KBM-7 (cell line): Measurements from ENCODE around the gene RALGAPA1.
"Not testable (repeated sequence)": the region's sequence is repeated elsewhere in the genome, so short reads cannot be mapped to it uniquely, and the experiment has no call there.

ENCODE experiments used
- DNase-seq: peaks from one replicate; pipeline ENCODE4 v3.0.0-alpha.2; 2015
- in situ Hi-C: fragments of 300-500 bp; cut with MboI; formaldehyde crosslinking; loops from 2 replicates; pipeline ENCODE4 v1.14.3; 2020; ENCODE audit warnings: low sequenced_read_pairs, low pct_unique_long_range_greater_than_20kb, mixed read lengths

RALGAPA1 gene

DNA sequence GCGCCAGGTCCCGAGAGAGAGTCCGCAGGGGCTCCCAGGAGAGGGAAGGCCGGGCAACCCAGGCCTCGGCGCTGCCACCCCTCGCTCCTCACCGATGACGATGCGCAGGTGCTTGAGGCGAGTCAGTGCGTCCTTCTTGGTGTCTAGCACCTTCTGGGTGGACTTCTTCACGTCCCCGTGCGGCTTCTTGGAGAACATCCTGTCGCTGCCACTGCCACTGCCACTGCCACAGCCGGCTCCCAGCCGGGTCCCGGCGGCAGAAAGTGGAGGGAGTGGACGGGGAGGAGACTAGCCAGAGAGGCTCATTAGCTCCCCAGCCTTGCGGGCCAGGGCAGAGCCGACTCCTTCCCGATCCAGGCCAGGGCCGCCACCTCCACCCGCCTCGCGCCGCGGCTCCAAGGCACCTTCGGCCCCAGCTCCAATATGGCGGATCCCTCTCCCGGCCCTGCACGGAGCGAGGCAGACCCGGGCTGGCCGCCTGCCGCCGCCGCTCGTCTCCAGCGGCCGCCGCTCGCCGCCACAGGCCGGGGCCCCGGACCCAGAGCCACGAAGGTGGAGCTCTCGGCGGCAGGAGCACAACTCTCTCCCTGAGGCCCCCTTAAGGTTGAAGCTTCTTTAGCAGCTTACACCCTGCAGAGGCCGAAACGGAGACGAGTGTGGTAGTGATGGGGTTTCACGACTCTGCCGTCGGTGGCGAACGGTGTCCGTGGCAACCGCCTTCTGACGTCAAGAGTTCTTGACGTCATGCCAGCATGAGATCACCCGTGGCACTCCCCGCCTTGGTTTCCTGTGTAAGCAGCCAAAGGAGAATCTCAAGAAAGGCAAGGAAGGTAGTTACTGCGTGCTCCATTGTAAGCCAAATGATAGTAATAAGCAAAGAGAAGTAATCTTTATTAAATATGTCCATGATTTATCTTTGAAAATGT, at the start of gene RALGAPA1:
Gene RALGAPA1, minus strand, starts transcription at position 658 of the 926 bp plus-strand sequence. Its CDS starts 460 bp downstream, at position 198.
- in situ Hi-C loops, result not testable (repeated sequence)

DNA sequence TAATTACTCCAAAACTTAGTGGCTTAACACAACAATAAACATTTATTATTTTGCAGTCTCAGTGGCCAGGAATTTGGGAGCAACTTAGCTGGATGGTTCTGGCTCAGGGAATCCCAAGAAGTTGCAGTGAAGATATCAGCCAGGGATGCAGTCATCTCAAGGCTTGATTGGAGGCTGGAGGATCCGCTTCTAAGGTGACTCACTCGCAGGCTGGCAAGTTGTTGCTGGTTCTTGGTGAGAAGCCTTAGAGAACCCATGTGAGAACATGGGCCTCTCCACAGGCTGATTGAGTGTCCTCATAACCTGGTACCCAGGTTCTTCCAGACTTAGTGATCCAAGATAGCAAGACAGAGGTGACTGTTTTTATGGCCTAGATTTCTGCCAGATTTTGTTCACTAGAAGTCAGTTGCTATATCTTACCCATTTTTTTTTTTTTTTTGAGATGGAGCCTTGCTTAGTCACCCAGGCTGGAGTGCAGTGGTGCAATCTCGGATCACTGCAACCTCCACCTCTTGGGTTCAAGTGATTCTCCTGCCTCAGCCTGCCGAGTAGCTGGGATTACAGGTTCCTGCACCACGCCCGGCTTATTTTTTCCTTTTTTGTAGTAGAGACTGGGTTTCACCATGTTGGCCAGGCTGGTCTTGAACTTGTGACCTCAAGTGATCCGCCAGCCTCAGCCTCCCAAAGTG, 49.6 kb upstream of the RALGAPA1 start:
- DNase-seq, result no peak
- in situ Hi-C loops, result no loop called here

More for the DNA sequence above, at the start of gene RALGAPA1:
- DNase-seq, result peak; percentile 97

DNA sequence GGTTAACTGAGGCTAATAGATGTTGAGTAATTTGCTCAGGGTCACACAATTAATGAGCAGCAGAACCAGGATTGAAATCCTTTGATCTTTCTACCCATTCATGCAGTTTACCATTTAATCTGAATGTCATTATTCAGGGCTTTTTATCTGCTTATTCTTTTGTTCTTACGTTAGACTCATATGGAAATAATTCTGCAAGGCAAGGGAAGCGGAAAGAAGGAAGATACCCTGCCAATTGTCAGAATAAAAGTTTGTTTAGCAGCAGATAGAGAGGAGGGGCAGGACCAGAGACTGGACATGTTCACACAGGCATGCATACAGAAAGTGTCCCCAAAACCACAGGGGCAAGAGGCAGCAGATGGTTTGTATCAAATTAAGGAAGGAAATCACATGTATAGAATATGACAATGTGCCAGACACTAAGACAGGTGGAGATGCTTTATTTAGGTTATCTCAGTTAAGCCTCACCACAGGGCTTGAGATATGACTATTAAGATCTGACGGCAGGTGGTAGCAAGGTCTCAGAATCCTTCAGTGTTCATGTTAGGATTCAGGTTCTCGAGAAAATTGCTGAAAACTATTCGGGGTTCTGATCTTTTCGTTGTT, 46.9 kb upstream of the RALGAPA1 start:
- peak; percentile 80 for DNase-seq
- in situ Hi-C loops, result no loop called here

DNA sequence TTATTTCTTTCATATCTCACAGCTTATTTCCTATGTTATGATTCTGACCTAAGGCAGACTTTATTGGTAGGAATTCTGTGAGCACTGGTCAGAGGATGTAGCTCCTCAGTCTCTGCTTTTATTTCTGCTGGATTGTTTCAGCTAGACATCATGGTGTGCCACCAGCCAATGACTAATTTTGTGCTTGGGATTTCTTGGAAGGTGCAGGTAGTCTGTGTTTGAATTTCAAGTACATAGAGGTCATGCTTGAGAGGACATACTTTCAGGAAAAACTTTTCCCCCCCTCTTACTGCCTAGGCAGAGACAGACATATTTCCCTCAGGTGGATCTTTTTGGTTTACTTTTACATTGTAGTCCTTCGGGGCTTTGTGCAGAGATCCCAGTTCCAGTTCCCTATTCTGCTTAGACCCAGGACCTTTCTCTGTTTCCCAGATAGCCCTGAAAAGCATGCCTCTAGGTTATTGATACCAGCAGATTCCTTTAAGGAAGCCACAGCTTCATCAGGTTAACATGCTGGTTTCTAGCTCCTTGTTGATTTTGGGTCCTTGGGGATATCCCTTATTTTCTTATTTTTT, 45.7 kb upstream of the RALGAPA1 start:
- no peak for DNase-seq
- in situ Hi-C loops, result no loop called here

DNA sequence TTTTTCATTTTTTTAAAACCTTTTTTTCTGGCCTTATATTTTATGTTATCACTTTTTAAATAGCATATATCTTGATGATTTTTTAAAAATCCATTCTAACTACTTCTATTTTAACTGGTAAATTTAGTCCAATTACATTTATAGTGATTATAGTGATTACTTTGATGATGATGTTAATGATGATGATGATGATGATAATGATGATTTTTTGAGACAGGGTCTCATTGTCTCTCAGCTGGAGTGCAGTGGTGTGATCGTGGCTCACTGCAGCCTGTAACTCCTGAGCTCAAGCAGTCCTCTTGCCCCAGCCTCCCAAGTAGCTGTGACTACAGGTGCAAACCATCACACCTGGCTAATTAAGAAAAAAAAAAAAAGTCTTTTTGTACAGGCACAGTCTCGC, 44.1 kb upstream of the RALGAPA1 start:
- no peak for DNase-seq
- in situ Hi-C loops, result no loop called here

DNA sequence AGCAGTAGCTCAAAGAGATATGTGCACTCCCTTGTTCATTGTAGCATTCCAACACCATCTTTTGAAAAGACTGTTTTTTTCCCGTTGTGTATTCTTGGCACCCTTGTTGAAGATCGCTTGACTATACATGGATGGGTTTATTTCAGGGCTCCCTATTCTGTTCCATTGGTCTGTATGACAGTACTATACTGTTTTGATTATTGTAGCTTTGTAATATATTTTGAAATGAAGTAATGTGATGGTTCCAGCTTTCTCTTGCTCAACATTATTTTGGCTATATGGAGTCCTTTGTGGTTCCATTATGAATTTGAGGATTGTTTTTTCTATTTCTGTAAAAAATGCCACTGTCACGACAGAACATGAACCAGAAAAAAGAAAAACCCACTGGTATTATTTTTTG, 42.7 kb upstream of the RALGAPA1 start:
- no peak for DNase-seq
- in situ Hi-C loops, result no loop called here

DNA sequence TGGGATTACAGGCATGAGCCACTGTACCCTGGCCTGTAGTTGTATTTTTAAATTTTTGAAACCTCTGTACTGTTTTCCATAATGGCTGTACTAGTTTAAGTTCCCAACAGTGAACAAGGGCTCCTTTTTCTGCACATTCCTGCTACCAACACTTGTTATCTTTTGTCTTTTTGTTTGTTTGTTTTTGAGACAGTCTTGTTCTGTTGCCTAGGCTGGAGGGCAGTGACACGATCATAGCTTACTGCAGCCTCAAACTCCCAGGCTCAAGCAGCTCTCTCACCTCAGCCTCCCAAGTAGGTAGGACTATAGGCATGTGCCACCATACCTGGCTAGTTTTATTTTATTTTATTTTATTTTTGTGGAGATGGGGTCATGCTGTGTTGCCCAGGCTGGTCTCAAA, 40.0 kb upstream of the RALGAPA1 start:
- no peak for DNase-seq
- in situ Hi-C loops, result no loop called here

DNA sequence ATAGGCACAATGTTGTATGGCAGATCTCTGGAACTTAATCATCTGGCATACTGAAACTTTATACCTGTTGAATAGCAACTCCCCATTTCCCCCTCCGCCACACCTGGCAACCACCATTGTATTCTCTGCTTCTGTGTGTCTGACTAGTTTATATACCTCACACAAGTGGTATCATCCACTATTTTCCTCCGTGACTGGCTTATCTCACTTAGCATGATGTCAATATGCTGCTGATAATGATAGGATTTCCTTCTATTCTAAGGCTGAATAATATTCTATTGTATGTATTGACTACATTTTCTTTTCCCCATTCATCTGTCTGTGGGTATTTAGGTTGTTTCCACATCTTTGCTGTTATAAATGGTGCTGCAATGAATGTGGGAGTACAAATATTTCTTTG, 38.5 kb upstream of the RALGAPA1 start:
- in situ Hi-C loops, result no loop called here
- no peak for DNase-seq

DNA sequence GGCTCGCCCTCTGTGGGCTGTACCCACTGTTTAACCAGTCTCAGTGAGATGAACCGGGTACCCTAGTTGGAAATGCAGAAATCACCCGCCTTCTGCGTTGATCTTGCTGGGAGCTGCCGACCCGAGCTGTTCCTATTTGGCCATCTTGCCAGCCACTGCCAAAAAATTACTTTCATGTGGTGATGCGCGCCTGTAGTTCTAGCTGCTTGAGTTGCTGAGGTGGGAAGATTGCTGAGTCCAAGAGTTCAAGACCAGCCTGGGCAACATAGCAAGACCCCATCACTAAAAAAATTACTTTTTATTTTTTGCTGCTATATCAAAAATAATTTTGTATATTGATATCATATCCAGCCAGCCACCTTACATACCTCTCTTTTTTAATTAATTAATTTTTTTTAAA, 35.4 kb upstream of the RALGAPA1 start:
- in situ Hi-C loops, result no loop called here
- no peak for DNase-seq

DNA sequence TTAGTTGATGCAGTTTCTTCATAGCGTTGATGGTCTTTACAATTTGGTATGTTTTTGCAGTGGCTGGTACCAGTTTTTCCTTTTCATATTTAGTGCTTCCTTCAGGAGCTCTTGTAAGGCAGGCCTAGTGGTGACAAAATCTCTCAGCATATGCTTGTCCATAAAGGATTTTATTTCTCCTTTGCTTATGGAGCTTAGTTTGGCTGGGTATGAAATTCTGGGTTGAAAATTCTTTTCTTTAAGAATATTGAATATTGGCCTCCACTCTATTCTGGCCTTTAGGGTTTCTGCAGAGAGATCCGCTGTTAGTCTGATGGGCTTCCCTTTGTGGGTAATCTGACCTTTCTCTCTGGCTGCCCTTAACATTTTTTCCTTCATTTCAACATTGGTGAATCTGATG, 33.1 kb upstream of the RALGAPA1 start:
- in situ Hi-C loops, result not testable (repeated sequence)

DNA sequence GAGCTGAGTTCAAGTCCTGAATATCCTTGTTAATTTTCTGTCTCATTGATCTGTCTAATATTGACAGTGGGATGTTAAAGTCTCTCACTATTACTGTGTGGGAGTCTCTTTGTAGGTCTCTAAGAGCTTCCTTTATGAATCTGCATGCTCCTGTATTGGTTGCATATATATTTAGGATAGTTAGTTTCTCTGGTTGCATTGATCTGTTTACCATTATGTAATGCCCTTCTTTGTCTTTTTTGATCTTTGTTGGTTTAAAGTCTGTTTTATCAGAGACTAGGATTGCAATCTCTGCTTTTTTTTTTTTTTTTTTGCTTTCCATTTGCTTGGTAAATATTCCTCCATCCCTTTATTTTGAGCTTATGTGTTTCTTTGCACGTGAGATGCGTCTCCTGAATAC, 32.6 kb upstream of the RALGAPA1 start:
- not testable (repeated sequence) for DNase-seq

More for the DNA sequence above, 33.1 kb upstream of the RALGAPA1 start:
- DNase-seq, result not testable (repeated sequence)

DNA sequence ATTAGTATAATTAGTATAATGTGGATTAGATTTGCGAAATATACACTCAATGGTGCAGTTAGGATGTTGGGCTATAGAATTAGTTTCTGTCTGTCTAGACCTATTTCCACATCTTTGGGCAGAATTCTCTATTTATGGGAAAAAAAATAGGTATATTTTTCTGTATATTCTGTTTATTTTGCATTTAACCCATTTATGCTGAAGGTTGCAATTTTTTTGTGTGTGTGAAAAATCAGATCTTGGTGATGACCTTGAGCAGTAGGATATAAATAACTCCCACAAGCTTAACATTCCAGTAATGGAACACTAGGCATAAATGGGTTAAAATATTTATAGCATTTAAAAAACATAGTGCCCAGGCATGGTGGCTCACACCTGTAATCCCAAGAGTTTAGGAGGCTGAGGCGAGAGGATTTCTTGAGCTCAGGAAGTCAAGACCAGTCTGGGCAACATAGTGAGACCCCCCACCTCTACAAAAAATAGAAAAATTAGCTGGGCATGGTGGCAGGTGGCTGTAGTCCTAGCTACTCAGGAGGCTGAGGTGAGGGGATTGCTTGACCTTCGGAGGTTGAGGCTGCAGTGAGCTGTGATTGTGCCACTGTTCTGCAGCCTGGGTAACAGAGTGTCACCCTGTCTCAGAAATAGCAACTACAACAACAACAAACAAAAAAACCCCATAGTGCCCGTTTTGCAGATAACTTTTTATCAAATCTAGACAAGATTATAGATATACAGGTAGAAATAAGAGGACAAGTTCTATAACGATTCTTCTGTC, 26.3 kb upstream of the RALGAPA1 start:
- in situ Hi-C loops, result no loop called here
- DNase-seq, result no peak

More for the DNA sequence above, 32.6 kb upstream of the RALGAPA1 start:
- in situ Hi-C loops, result not testable (repeated sequence)

DNA sequence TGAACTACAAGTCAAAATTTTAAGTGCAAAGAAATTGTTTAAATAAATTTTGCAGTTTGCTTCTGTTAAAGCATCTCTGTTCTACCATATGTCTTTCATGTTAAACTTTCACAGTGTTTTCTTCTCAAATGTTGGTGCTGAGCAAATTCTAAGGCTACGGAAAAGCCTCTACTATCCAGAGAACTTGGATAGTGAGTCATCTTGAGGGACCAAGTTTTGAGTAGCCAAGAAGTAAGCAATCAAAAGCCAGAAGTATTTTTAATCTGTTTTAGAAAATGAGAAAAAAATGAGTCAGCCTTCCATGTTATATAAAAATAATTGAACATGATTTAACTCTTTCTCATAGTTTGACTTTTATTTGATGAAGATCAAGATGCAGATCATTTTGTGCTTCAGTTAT, 20.4 kb upstream of the RALGAPA1 start:
- in situ Hi-C loops, result no loop called here
- DNase-seq, result no peak

DNA sequence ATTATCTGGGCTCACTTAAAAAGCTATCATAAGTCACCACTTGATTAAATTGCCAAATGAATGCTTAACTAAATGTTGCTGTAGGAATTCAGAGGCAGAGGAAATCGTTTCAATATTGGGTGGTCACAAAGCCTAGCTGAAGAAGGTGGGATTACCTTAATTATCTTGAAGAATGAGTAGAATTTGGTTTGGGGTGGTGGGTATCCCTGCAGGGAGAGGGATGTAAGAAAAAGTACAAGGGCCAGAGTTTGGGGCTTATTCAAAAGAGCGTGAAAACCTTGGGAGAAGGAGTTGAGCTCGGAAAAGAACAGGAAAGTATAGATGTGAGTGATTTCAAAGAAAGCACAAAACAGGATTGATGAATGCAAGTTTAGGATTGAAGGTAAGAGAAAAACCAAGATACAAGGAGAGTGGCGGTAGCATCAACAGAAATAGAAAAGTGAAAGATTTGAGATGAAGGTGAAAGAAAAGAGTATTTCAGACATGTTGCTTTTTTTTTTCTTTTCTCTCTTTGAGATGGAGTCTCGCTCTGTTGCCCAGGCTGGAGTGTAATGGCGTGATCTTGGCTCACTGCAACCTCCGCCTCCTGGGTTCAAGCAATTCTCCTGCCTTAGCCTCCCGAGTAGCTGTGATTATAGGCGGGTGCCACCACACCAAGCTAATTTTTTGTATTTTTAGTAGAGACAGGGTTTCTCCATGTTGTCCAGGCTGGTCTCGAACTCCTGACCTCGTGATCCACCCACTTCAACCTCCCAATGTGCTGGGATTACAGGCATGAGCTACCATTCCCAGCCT, 18.8 kb upstream of the RALGAPA1 start:
- no peak for DNase-seq
- in situ Hi-C loops, result no loop called here

DNA sequence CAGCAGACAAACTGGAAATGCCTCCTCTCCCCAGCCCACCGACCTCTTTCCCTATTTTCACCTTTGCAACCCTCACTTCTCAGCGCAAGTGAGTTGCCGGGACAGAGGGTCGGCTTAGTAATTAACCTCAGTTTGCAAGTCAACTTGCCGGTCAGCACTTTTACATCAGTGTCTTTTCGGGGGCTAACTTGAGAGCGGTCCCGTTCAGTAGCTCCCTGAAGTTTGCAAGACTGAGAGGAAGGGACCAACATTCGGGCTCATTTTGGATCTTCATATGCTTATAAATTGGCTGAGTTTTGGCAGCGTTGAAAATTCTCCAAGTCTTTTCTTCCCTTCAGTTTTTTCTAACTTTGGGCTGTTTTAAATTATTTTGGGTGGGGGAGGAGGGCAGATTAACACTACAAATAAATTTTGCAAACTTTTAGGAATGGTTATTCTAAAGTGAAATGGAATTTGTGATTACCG, 17.9 kb upstream of the RALGAPA1 start:
- in situ Hi-C loops, result no loop called here
- DNase-seq, result no peak

DNA sequence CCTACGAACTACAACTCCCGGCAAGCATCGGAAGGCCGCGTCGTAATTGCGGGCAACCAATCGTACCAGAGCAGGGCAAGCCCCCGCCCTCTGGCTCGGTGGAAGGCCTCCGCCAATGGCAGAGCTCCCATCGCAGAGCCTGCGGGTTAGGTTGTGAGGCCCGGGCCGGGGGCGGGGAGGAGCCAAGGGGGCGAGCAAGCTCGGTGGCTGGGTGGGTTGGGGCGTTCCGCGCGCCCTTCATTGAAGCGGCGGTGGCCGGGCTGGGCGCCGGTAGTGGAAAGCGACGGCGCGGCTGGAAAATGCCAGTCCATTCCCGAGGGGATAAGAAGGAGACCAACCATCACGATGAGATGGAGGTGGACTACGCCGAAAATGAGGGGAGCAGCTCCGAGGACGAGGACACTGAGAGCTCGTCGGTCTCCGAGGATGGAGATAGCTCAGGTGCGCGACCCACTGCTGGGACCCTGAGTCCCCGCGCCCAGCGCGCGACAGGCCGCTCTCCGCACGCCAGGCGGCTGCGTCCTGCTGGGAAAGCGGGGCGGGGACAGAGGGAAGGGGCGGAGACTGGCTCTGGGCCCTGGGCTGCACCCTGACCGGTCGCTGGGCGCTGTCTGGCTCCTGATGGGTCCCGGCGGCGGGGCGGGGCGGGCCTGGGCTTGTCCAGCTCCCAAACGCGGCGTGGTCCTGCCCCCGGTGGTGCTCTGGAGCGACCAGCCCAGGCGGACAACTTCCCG, 17.3 kb upstream of the RALGAPA1 start, which contains the start of gene BRMS1L:
Gene BRMS1L, plus strand, starts transcription at position 121 of the 734 bp plus-strand sequence. Its CDS starts 179 bp downstream, at position 300.
- in situ Hi-C loops, result no loop called here
- DNase-seq, result peak; percentile 99

DNA sequence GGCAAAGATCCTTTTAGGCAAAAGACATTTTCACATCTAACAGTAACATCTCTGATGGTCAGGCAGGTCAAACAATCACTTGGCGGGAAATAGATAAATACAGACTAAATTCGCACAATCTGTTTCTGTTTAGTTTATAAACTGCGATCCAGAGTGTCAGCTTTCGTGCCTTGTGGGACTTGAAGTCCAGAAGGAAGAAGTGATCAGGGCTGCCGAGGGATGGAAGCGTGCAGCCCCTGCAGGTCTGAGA, 16.8 kb upstream of the RALGAPA1 start:
- in situ Hi-C loops, result no loop called here
- no peak for DNase-seq
